H9 (cell line): Measurements from ENCODE around the gene MDFI. TPM values are rescaled to one million over a fixed set of nuclear protein-coding genes. Genes with fewer than 3 reads are reported as not detected.

ENCODE experiments used
- DNase-seq: peaks from one replicate; pipeline ENCODE4 v3.0.0-alpha.2; 2017
- H2AFZ ChIP-seq: one replicate; pipeline ENCODE4 v1.6.1; 2013; ENCODE audit warnings: mild to moderate bottlenecking, low read length, control low read depth, moderate library complexity
- H2AK5ac ChIP-seq: 2 replicates; pipeline ENCODE4 v1.6.1; 2013; ENCODE audit warnings: low read length, control low read depth, mixed read lengths; ENCODE audit not compliant: insufficient read length
- H2BK120ac ChIP-seq: one replicate; pipeline ENCODE4 v1.6.1; 2013; ENCODE audit warnings: low read depth, mild to moderate bottlenecking, low read length, control low read depth, inconsistent platforms; ENCODE audit not compliant: poor library complexity, severe bottlenecking
- H2BK12ac ChIP-seq: 2 replicates; pipeline ENCODE4 v1.6.1; 2013; ENCODE audit warnings: low read length, control low read depth, mixed read lengths, low read depth; ENCODE audit not compliant: insufficient read length
- H2BK15ac ChIP-seq: 2 replicates; pipeline ENCODE4 v1.6.1; 2013; ENCODE audit warnings: low read depth, low read length, control low read depth
- H2BK20ac ChIP-seq: one replicate; pipeline ENCODE4 v1.6.1; 2013; ENCODE audit warnings: low read depth, mild to moderate bottlenecking, low read length, control low read depth, inconsistent platforms; ENCODE audit not compliant: poor library complexity, severe bottlenecking
- H2BK5ac ChIP-seq: 2 replicates; pipeline ENCODE4 v1.6.1; 2013; ENCODE audit warnings: low read length, control low read depth, mixed read lengths; ENCODE audit not compliant: insufficient read length
- H3K14ac ChIP-seq: 2 replicates; pipeline ENCODE4 v1.6.1; 2013; ENCODE audit warnings: low read length, control low read depth; ENCODE audit not compliant: insufficient read depth
- H3K18ac ChIP-seq: 2 replicates; pipeline ENCODE4 v1.6.1; 2013; ENCODE audit warnings: low read depth, mild to moderate bottlenecking, mixed read lengths, low read length, control low read depth; ENCODE audit not compliant: insufficient read length
- H3K23ac ChIP-seq: 2 replicates; pipeline ENCODE4 v1.6.1; 2013; ENCODE audit warnings: low read length, control low read depth, mixed read lengths, low read depth; ENCODE audit not compliant: insufficient read length
- H3K23me2 ChIP-seq: 2 replicates; pipeline ENCODE4 v1.6.1; 2013; ENCODE audit warnings: low read depth, mild to moderate bottlenecking, mixed read lengths, low read length, control low read depth; ENCODE audit not compliant: insufficient read length, poor library complexity, severe bottlenecking
- H3K27ac ChIP-seq: 2 replicates; pipeline ENCODE4 v1.5.1; 2013; ENCODE audit warnings: low read length, control low read depth, mixed read lengths, low read depth; ENCODE audit not compliant: insufficient read length
- H3K27me3 ChIP-seq: 2 replicates; pipeline ENCODE4 v1.6.1; 2013; ENCODE audit warnings: low read length, control low read depth, inconsistent platforms; ENCODE audit not compliant: insufficient read depth
- H3K4ac ChIP-seq: 2 replicates; pipeline ENCODE4 v1.6.1; 2013; ENCODE audit warnings: low read depth, mild to moderate bottlenecking, control low read depth, inconsistent platforms, low read length, moderate library complexity
- H3K4me1 ChIP-seq: 2 replicates; pipeline ENCODE4 v1.6.1; 2013; ENCODE audit warnings: low read length, control low read depth, inconsistent platforms; ENCODE audit not compliant: insufficient read depth
- H3K4me2 ChIP-seq: 2 replicates; pipeline ENCODE4 v1.6.1; 2013; ENCODE audit warnings: low read length, control low read depth, mixed read lengths; ENCODE audit not compliant: insufficient read length, insufficient read depth
- H3K56ac ChIP-seq: 2 replicates; pipeline ENCODE4 v1.6.1; 2013; ENCODE audit warnings: low read depth, mild to moderate bottlenecking, mixed read lengths, low read length, control low read depth; ENCODE audit not compliant: insufficient read length
- H3K79me1 ChIP-seq: 2 replicates; pipeline ENCODE4 v1.6.1; 2013; ENCODE audit warnings: low read depth, mild to moderate bottlenecking, moderate library complexity, low read length, control low read depth, inconsistent platforms; ENCODE audit not compliant: insufficient read depth, poor library complexity, severe bottlenecking
- H3K79me2 ChIP-seq: 2 replicates; pipeline ENCODE4 v1.6.1; 2013; ENCODE audit warnings: low read length, control low read depth, inconsistent platforms; ENCODE audit not compliant: insufficient read depth
- H3K9ac ChIP-seq: 2 replicates; pipeline ENCODE4 v1.6.1; 2013; ENCODE audit warnings: low read length, control low read depth, mixed read lengths; ENCODE audit not compliant: insufficient read length; ENCODE audit errors: extremely low read depth
- H3K9me3 ChIP-seq: one replicate; pipeline ENCODE4 v1.6.1; 2013; ENCODE audit warnings: low read depth, low read length, inconsistent platforms; ENCODE audit not compliant: control insufficient read depth
- H3T11ph ChIP-seq: one replicate; pipeline ENCODE4 v1.6.1; 2013; ENCODE audit warnings: mild to moderate bottlenecking, low read length, control low read depth, inconsistent platforms
- H4K20me1 ChIP-seq: one replicate; pipeline ENCODE4 v1.6.1; 2013; ENCODE audit not compliant: control insufficient read depth, insufficient read length, insufficient read depth
- H4K5ac ChIP-seq: 2 replicates; pipeline ENCODE4 v1.6.1; 2013; ENCODE audit warnings: low read depth, mild to moderate bottlenecking, mixed read lengths, low read length, control low read depth; ENCODE audit not compliant: insufficient read length
- H4K8ac ChIP-seq: replicated peaks from 2 replicates; pipeline ENCODE4 v1.6.1; 2013; ENCODE audit warnings: low read length, control low read depth, mixed read lengths, low read depth; ENCODE audit not compliant: insufficient read length
- H4K91ac ChIP-seq: 2 replicates; pipeline ENCODE4 v1.6.1; 2013; ENCODE audit warnings: low read depth, mild to moderate bottlenecking, moderate library complexity, mixed read lengths, low read length, control low read depth; ENCODE audit not compliant: insufficient read length
- H3K27ac Mint-ChIP-seq, 3 experiments: 2 replicates in 2 of 3; 3 replicates in 1 of 3; pipeline ENCODE4 v1.8.0; 2020 to 2021; ENCODE audit warnings: mixed read lengths in 3 of 3, mild to moderate bottlenecking in 1 of 3, moderate library complexity in 1 of 3
- H3K27me3 Mint-ChIP-seq: 2 replicates; pipeline ENCODE4 v1.8.0; 2021; ENCODE audit warnings: low read depth, mild to moderate bottlenecking, moderate library complexity, mixed read lengths
- H3K36me3 Mint-ChIP-seq, 3 experiments: 2 replicates in 2 of 3; 3 replicates in 1 of 3; pipeline ENCODE4 v1.8.0; 2020 to 2021; ENCODE audit warnings: low read depth in 3 of 3, mixed read lengths in 3 of 3; ENCODE audit not compliant: insufficient read depth in 1 of 3
- H3K4me1 Mint-ChIP-seq, 2 experiments: 2 replicates each; pipeline ENCODE4 v1.8.0; 2020; ENCODE audit warnings: mixed read lengths in 2 of 2
- H3K4me3 Mint-ChIP-seq, 2 experiments: 2 replicates in 1 of 2; 3 replicates in 1 of 2; pipeline ENCODE4 v1.8.0; 2020 to 2021; ENCODE audit warnings: mild to moderate bottlenecking in 2 of 2, mixed read lengths in 2 of 2, moderate library complexity in 1 of 2
- H3K9me3 Mint-ChIP-seq, 2 experiments: 2 replicates in 1 of 2; 3 replicates in 1 of 2; pipeline ENCODE4 v1.8.0; 2020; ENCODE audit warnings: mild to moderate bottlenecking in 2 of 2, mixed read lengths in 2 of 2, moderate library complexity in 1 of 2
- WGBS: extraction: QIAGEN DNeasy Blood & Tissue Kit; methylation state at CpG from one replicate; pipeline ENCODE4 v1.1.7; 2013; ENCODE audit warnings: missing lambda C conversion rate, low lambda C conversion rate, mixed read lengths; ENCODE audit not compliant: insufficient read length; ENCODE audit errors: extremely low coverage; 5-methylcytosine and 5-hydroxymethylcytosine counted together
- total RNA-seq: library from RNA; stranded (reverse); gene quantifications from 2 replicates; pipeline ENCODE4 v1.2.1, GENCODE V29; 2021
- TF ChIP-seq, protein P1 (sequence below): fragments of 200-600 bp; sonication (generic); conservative IDR thresholded peaks from 3 replicates; pipeline ENCODE4 v1.8.0; 2021; ENCODE audit warnings: antibody characterized with exemption, mild to moderate bottlenecking

MDFI gene
- total RNA-seq, 1 experiment from 2014 or later: 45.0 TPM

DNA sequence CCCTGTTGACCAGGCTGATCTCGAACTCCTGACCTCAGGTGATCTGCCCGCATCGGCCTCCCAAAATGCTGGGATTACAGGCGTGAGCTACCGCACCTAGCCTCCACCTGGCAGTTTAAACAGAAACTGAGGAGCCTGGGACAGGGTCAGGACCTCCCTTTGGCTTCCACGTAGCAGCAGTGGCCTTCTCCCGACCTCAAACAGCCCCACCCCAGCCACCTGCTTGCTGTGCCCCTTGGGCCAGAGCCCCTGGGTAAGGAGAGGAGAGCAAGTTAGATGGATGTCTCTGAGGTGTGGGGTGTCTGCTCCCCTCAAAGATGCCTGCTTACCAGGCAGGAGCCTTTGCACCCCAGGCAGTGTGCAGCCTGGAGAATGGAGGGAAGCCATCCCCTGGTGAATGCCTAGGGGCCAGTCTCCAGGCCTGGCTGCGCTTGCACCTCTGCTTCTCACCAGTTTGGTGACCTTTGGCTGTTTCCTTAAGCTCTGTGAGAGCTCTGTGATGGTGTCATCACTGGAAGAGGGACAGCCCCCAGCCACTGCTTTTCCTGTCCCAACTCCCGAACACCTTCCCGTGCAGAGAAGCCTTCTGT lies 42.1 kb upstream of the MDFI start:
- Mint-ChIP-seq H3K9me3 (no peaks in the 10 kb centered on the region; a peak in 1 of 5 replicates), H3K4me3 (no peak overlapping the region), H3K36me3 (peaks cover 0 to 14% (median 8%) of the 10 kb centered on the region in 3 experiments; a peak in 4 of 7 replicates), H3K27me3 (peaks cover 17% of the 10 kb centered on the region), H3K4me1 (peaks cover 24 to 38% of the 10 kb centered on the region in 2 experiments), H3K27ac (no peak overlapping the region)
- Histone ChIP-seq H3K4me1 (peaks cover 2% of the 10 kb centered on the region; the same call in 1 of the 2 replicates), H3K18ac (no peak overlapping the region), H3T11ph (no peak overlapping the region), H3K79me2 (no peaks in the 10 kb centered on the region), H3K27me3 (no peaks in the 10 kb centered on the region), H3K4ac (no peak overlapping the region), H3K9me3 (no peaks in the 10 kb centered on the region), H3K4me2 (no peak overlapping the region), H4K20me1 (peaks cover 3% of the 10 kb centered on the region), H3K27ac (no peak overlapping the region), H2BK12ac (no peak overlapping the region), H3K23me2 (no peaks in the 10 kb centered on the region), H4K5ac (no peak overlapping the region), H3K79me1 (no peaks in the 10 kb centered on the region), H3K23ac (no peak overlapping the region), H3K14ac (no peak overlapping the region), H2BK15ac (no peak overlapping the region), H2AFZ (no peak overlapping the region), H2AK5ac (no peak overlapping the region), H3K9ac (no peak overlapping the region), H2BK5ac (no peak overlapping the region), H3K56ac (no peak overlapping the region), H4K91ac (no peak overlapping the region), H2BK20ac (no peak overlapping the region), H4K8ac (no peak overlapping the region), H2BK120ac (no peak overlapping the region)
- WGBS: no CpG with 5 or more reads among the region's 10 CpGs
- DNase-seq: no peak
- TF ChIP-seq, protein P1, sequence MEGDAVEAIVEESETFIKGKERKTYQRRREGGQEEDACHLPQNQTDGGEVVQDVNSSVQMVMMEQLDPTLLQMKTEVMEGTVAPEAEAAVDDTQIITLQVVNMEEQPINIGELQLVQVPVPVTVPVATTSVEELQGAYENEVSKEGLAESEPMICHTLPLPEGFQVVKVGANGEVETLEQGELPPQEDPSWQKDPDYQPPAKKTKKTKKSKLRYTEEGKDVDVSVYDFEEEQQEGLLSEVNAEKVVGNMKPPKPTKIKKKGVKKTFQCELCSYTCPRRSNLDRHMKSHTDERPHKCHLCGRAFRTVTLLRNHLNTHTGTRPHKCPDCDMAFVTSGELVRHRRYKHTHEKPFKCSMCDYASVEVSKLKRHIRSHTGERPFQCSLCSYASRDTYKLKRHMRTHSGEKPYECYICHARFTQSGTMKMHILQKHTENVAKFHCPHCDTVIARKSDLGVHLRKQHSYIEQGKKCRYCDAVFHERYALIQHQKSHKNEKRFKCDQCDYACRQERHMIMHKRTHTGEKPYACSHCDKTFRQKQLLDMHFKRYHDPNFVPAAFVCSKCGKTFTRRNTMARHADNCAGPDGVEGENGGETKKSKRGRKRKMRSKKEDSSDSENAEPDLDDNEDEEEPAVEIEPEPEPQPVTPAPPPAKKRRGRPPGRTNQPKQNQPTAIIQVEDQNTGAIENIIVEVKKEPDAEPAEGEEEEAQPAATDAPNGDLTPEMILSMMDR: no peak
